SK-N-SH treated with all-trans-retinoic acid at 6 μM for 48 hours (cell line): ENCODE measurements around the gene ABCA12.

Experiments used
- ATAC-seq: fragments of 200-7000 bp; cut with Tn5 transposase; 3 replicates; pipeline ENCODE4 v1.9.1; 2020; ENCODE audit warnings: mild to moderate bottlenecking, moderate library complexity
- ARNTL ChIP-seq: fragments of 450-650 bp; formaldehyde crosslinking; IDR thresholded peaks from 2 replicates; pipeline ENCODE4 v1.5.0; 2020; ENCODE audit warnings: low read depth, mild to moderate bottlenecking, moderate library complexity, borderline replicate concordance
- BACH2 ChIP-seq: fragments of 250-450 bp; sonication (Bioruptor Pico); IDR thresholded peaks from 2 replicates; pipeline ENCODE4 v1.9.0; 2021; ENCODE audit warnings: mild to moderate bottlenecking, borderline replicate concordance
- CREB5 ChIP-seq: fragments of 250-450 bp; sonication (Bioruptor Pico); IDR thresholded peaks from 2 replicates; pipeline ENCODE4 v1.5.1; 2020; ENCODE audit warnings: low read depth, mild to moderate bottlenecking, moderate library complexity
- CSRNP3 ChIP-seq: fragments of 250-450 bp; sonication (Bioruptor Pico); IDR thresholded peaks from 2 replicates; pipeline ENCODE4 v1.5.1; 2021; ENCODE audit warnings: mild to moderate bottlenecking, moderate library complexity
- ESRRG ChIP-seq: fragments of 250-450 bp; sonication (Bioruptor Pico); IDR thresholded peaks from 2 replicates; pipeline ENCODE4 v1.6.1; 2021; ENCODE audit warnings: mild to moderate bottlenecking
- ISL1 ChIP-seq: fragments of 250-450 bp; sonication (Bioruptor Pico); IDR thresholded peaks from 2 replicates; pipeline ENCODE4 v2.1.2; 2022; ENCODE audit warnings: mild to moderate bottlenecking, moderate library complexity
- OSR1 ChIP-seq: fragments of 250-450 bp; sonication (Bioruptor Pico); IDR thresholded peaks from 2 replicates; pipeline ENCODE4 v1.8.0; 2022; ENCODE audit warnings: moderate library complexity, mild to moderate bottlenecking, inconsistent platforms
- PATZ1 ChIP-seq: fragments of 250-450 bp; sonication (Bioruptor Pico); IDR thresholded peaks from 2 replicates; pipeline ENCODE4 v1.8.0; 2020; ENCODE audit warnings: mild to moderate bottlenecking, moderate library complexity, borderline replicate concordance
- POU6F1 ChIP-seq: fragments of 250-450 bp; sonication (Bioruptor Pico); IDR thresholded peaks from 2 replicates; pipeline ENCODE4 v1.8.0; 2021; ENCODE audit warnings: low read depth, mild to moderate bottlenecking, moderate library complexity, borderline replicate concordance
- SNAI2 ChIP-seq: fragments of 250-450 bp; sonication (Bioruptor Pico); IDR thresholded peaks from 2 replicates; pipeline ENCODE4 v1.5.0; 2020; ENCODE audit warnings: mild to moderate bottlenecking, moderate library complexity
- TCF4 ChIP-seq: fragments of 250-450 bp; sonication (Bioruptor Pico); IDR thresholded peaks from 2 replicates; pipeline ENCODE4 v1.8.0; 2021; ENCODE audit warnings: mild to moderate bottlenecking, moderate library complexity, borderline replicate concordance
- TSHZ2 ChIP-seq: fragments of 250-450 bp; sonication (Bioruptor Pico); IDR thresholded peaks from 2 replicates; pipeline ENCODE4 v1.5.0; 2020; ENCODE audit warnings: mild to moderate bottlenecking, moderate library complexity
- ZC3H10 ChIP-seq: fragments of 250-450 bp; sonication (Bioruptor Pico); IDR thresholded peaks from 2 replicates; pipeline ENCODE4 v1.5.1; 2021; ENCODE audit warnings: mild to moderate bottlenecking, moderate library complexity
- ZFP3 ChIP-seq: fragments of 250-450 bp; sonication (Bioruptor Pico); IDR thresholded peaks from 2 replicates; pipeline ENCODE4 v1.5.0; 2020; ENCODE audit warnings: mild to moderate bottlenecking, moderate library complexity
- ZNF565 ChIP-seq: fragments of 450-650 bp; formaldehyde crosslinking; conservative IDR thresholded peaks from 2 replicates; pipeline ENCODE4 v1.5.0; 2020; ENCODE audit warnings: low read depth, mild to moderate bottlenecking, moderate library complexity
- ZNF70 ChIP-seq: fragments of 450-650 bp; formaldehyde crosslinking; IDR thresholded peaks from 2 replicates; pipeline ENCODE4 v1.5.0; 2020; ENCODE audit warnings: mild to moderate bottlenecking, moderate library complexity
- ZNF8 ChIP-seq: fragments of 450-650 bp; formaldehyde crosslinking; IDR thresholded peaks from 2 replicates; pipeline ENCODE4 v1.5.0; 2020; ENCODE audit warnings: mild to moderate bottlenecking, moderate library complexity

The ABCA12 gene

GRCh38 chr2:215149060-215149459 lies 10.6 kb upstream of the ABCA12 start:
- TF ChIP-seq OSR1 (CRISPR knock-in tag) (no peak), ZC3H10 (no peak), TSHZ2 (CRISPR knock-in tag) (no peak), ZFP3 (CRISPR knock-in tag) (no peak), ARNTL (CRISPR knock-in tag) (no peak), TCF4 (CRISPR knock-in tag) (no peak), SNAI2 (CRISPR knock-in tag) (no peak), POU6F1 (CRISPR knock-in tag) (no peak), PATZ1 (no peak), ISL1 (CRISPR knock-in tag) (no peak), ESRRG (CRISPR knock-in tag) (no peak), ZNF8 (no peak), ZNF70 (no peak), CSRNP3 (CRISPR knock-in tag) (no peak), CREB5 (CRISPR knock-in tag) (no peak), BACH2 (CRISPR knock-in tag) (no peak), ZNF565 (CRISPR knock-in tag) (no peak)
- ATAC-seq = no peak

GRCh38 chr2:215145611-215146010 lies 7.2 kb upstream of the ABCA12 start:
- no peak for ATAC-seq

More at GRCh38 chr2:215145611-215146010, 7.2 kb upstream of the ABCA12 start:
- no peak for TF ChIP-seq ZNF565 (CRISPR knock-in tag)
- no peak for TF ChIP-seq ARNTL (CRISPR knock-in tag)
- TF ChIP-seq ZNF8 = no peak
- no peak for TF ChIP-seq OSR1 (CRISPR knock-in tag)
- no peak for TF ChIP-seq CSRNP3 (CRISPR knock-in tag)
- TF ChIP-seq CREB5 (CRISPR knock-in tag) = no peak
- no peak for TF ChIP-seq PATZ1
- TF ChIP-seq TSHZ2 (CRISPR knock-in tag) = no peak
